IPS-20b (cell line): ENCODE results near the gene PRKACA.

Source experiments
- H3K27ac ChIP-seq: one replicate; pipeline ENCODE4 v1.5.1; 2013; ENCODE audit warnings: low read length
- H3K27me3 ChIP-seq: 2 replicates; pipeline ENCODE4 v1.6.1; 2013; ENCODE audit warnings: mild to moderate bottlenecking, low read length, inconsistent platforms; ENCODE audit not compliant: insufficient read depth
- H3K36me3 ChIP-seq: 2 replicates; pipeline ENCODE4 v1.6.1; 2013; ENCODE audit warnings: low read depth, mild to moderate bottlenecking, inconsistent platforms, low read length, moderate library complexity; ENCODE audit not compliant: insufficient read depth
- H3K4me1 ChIP-seq: 2 replicates; pipeline ENCODE4 v1.6.1; 2013; ENCODE audit warnings: mild to moderate bottlenecking, control low read depth, inconsistent platforms, low read length, moderate library complexity; ENCODE audit not compliant: insufficient read depth
- H3K4me3 ChIP-seq: 2 replicates; pipeline ENCODE4 v1.5.1; 2013; ENCODE audit warnings: mild to moderate bottlenecking, low read length, inconsistent platforms
- H3K9ac ChIP-seq: 2 replicates; pipeline ENCODE4 v1.6.1; 2013; ENCODE audit warnings: low read depth, mild to moderate bottlenecking, inconsistent platforms, low read length, moderate library complexity
- H3K9me3 ChIP-seq: 2 replicates; pipeline ENCODE4 v1.6.1; 2013; ENCODE audit warnings: mild to moderate bottlenecking, low read depth, low read length, inconsistent platforms; ENCODE audit not compliant: insufficient read depth

Gene PRKACA

GRCh38 chr19:14156971-14157717, 39.6 kb upstream of the PRKACA start:
- H3K4me1 ChIP-seq, result no peaks in the 10 kb centered on the region
- H3K9ac ChIP-seq, result no peak overlapping the region; the same call in 1 of the 2 replicates
- H3K4me3 ChIP-seq, result no peak overlapping the region
- H3K27me3 ChIP-seq, result no peaks in the 10 kb centered on the region
- H3K9me3 ChIP-seq, result no peaks in the 10 kb centered on the region
- peaks cover 75% of the 10 kb centered on the region for H3K36me3 ChIP-seq
- H3K27ac ChIP-seq, result no peak overlapping the region

- Histone ChIP-seq H3K4me1 (no peaks in the 10 kb centered on the region), H3K9me3 (no peaks in the 10 kb centered on the region), H3K27ac (no peak overlapping the region), H3K4me3 (no peak overlapping the region), H3K36me3 (peaks cover 76% of the 10 kb centered on the region), H3K27me3 (no peaks in the 10 kb centered on the region), H3K9ac (no peak overlapping the region)
These were observed 38.6 kb upstream of the PRKACA start for GRCh38 chr19:14156122-14156521.

GRCh38 chr19:14155371-14155770, 37.8 kb upstream of the PRKACA start:
- Histone ChIP-seq H3K4me3 (no peak overlapping the region), H3K27ac (no peak overlapping the region), H3K27me3 (no peaks in the 10 kb centered on the region), H3K9ac (no peak overlapping the region), H3K9me3 (no peaks in the 10 kb centered on the region), H3K36me3 (peaks cover 80% of the 10 kb centered on the region), H3K4me1 (no peaks in the 10 kb centered on the region; the same call in 1 of the 2 replicates)

- H3K27ac ChIP-seq, result no peak overlapping the region
- no peaks in the 10 kb centered on the region for H3K9me3 ChIP-seq
- H3K9ac ChIP-seq, result no peak overlapping the region
- H3K27me3 ChIP-seq, result no peaks in the 10 kb centered on the region
- H3K36me3 ChIP-seq, result peaks cover 59% of the 10 kb centered on the region
- H3K4me1 ChIP-seq, result peaks cover 4% of the 10 kb centered on the region; the same call in 1 of the 2 replicates
- no peak overlapping the region for H3K4me3 ChIP-seq
These were observed 35.2 kb upstream of the PRKACA start for GRCh38 chr19:14152713-14153112.

GRCh38 chr19:14150770-14151661, 33.5 kb upstream of the PRKACA start:
- no peaks in the 10 kb centered on the region for H3K27me3 ChIP-seq
- no peak overlapping the region for H3K9ac ChIP-seq
- no peaks in the 10 kb centered on the region for H3K9me3 ChIP-seq
- no peak overlapping the region for H3K4me3 ChIP-seq
- H3K4me1 ChIP-seq, result peaks cover 4% of the 10 kb centered on the region; the same call in 1 of the 2 replicates
- H3K36me3 ChIP-seq, result peaks cover 43% of the 10 kb centered on the region
- no peak overlapping the region for H3K27ac ChIP-seq

GRCh38 chr19:14150041-14150769, 32.6 kb upstream of the PRKACA start:
- H3K27ac ChIP-seq, result no peak overlapping the region
- H3K9ac ChIP-seq, result no peak overlapping the region

GRCh38 chr19:14149509-14149994, 32.0 kb upstream of the PRKACA start:
- peaks cover 4% of the 10 kb centered on the region; the same call in 1 of the 2 replicates for H3K4me1 ChIP-seq
- H3K27ac ChIP-seq, result no peak overlapping the region
- no peak overlapping the region for H3K4me3 ChIP-seq
- H3K36me3 ChIP-seq, result peaks cover 31% of the 10 kb centered on the region
- H3K9ac ChIP-seq, result no peak overlapping the region
- H3K9me3 ChIP-seq, result no peaks in the 10 kb centered on the region
- H3K27me3 ChIP-seq, result no peaks in the 10 kb centered on the region

More at GRCh38 chr19:14150041-14150769, 32.6 kb upstream of the PRKACA start:
- Histone ChIP-seq H3K4me1 (peaks cover 4% of the 10 kb centered on the region; the same call in 1 of the 2 replicates), H3K9me3 (no peaks in the 10 kb centered on the region), H3K27me3 (no peaks in the 10 kb centered on the region), H3K4me3 (no peak overlapping the region), H3K36me3 (peaks cover 37% of the 10 kb centered on the region)

GRCh38 chr19:14148751-14149410, 31.3 kb upstream of the PRKACA start:
- Histone ChIP-seq H3K9ac (0 out of 2 replicates have a peak overlapping the region, but pooled peaks have one; percentile 15), H3K4me3 (no peak overlapping the region; the same call in 1 of the 2 replicates), H3K27ac (no peak overlapping the region)

GRCh38 chr19:14147797-14148605, 30.4 kb upstream of the PRKACA start:
- no peaks in the 10 kb centered on the region for H3K27me3 ChIP-seq
- H3K4me3 ChIP-seq, result no peak overlapping the region; the same call in 1 of the 2 replicates
- peaks cover 22% of the 10 kb centered on the region for H3K36me3 ChIP-seq
- peaks cover 4% of the 10 kb centered on the region; the same call in 1 of the 2 replicates for H3K4me1 ChIP-seq
- H3K9me3 ChIP-seq, result no peaks in the 10 kb centered on the region
- no peak overlapping the region for H3K27ac ChIP-seq
- 0 out of 2 replicates have a peak overlapping the region, but pooled peaks have one; percentile 15 for H3K9ac ChIP-seq

More at GRCh38 chr19:14148751-14149410, 31.3 kb upstream of the PRKACA start:
- Histone ChIP-seq H3K27me3 (no peaks in the 10 kb centered on the region), H3K36me3 (peaks cover 25% of the 10 kb centered on the region), H3K9me3 (no peaks in the 10 kb centered on the region), H3K4me1 (peaks cover 4% of the 10 kb centered on the region; the same call in 1 of the 2 replicates)

GRCh38 chr19:14146789-14147216, 29.2 kb upstream of the PRKACA start:
- Histone ChIP-seq H3K4me1 (peaks cover 4% of the 10 kb centered on the region; the same call in 1 of the 2 replicates), H3K27me3 (no peaks in the 10 kb centered on the region), H3K36me3 (peaks cover 10% of the 10 kb centered on the region; the same call in 1 of the 2 replicates), H3K9me3 (no peaks in the 10 kb centered on the region), H3K9ac (no peak overlapping the region), H3K27ac (no peak overlapping the region), H3K4me3 (no peak overlapping the region)
